ENCODE measurements around the gene PLEKHN1.
A peak's percentile ranks its signal among the peaks of the same experiment; 100 is the strongest.

PLEKHN1 gene

GRCh38 chr1:966135-966703, at the start of gene PLEKHN1:
TSS of gene PLEKHN1 (plus strand) at chr1:966482. CDS start at chr1:966532, 50 bp downstream.
- DNase-seq (ENCODE audit: low read depth in 2 of 2): peak in 1 of 2 donors; percentile 34

- no peak for DNase-seq (ENCODE audit: low read depth in 2 of 2)
These were observed 49.2 kb upstream of the PLEKHN1 start for GRCh38 chr1:917076-917459.

GRCh38 chr1:917466-918091, 48.7 kb upstream of the PLEKHN1 start:
- no peak for DNase-seq (ENCODE audit: low read depth in 2 of 2)

- DNase-seq (ENCODE audit: low read depth in 2 of 2): no peak
These were observed 47.9 kb upstream of the PLEKHN1 start for GRCh38 chr1:918353-918752.

GRCh38 chr1:918843-919242, 47.4 kb upstream of the PLEKHN1 start:
- DNase-seq (ENCODE audit: low read depth in 2 of 2): no peak

GRCh38 chr1:919271-919872, 46.9 kb upstream of the PLEKHN1 start:
- no peak for DNase-seq (ENCODE audit: low read depth in 2 of 2)

- no peak for DNase-seq (ENCODE audit: low read depth in 2 of 2)
These were observed 46.3 kb upstream of the PLEKHN1 start for GRCh38 chr1:920010-920409.

GRCh38 chr1:920521-920920, 45.8 kb upstream of the PLEKHN1 start:
- DNase-seq (ENCODE audit: low read depth in 2 of 2): no peak

- DNase-seq (ENCODE audit: low read depth in 2 of 2): no peak
These were observed 45.1 kb upstream of the PLEKHN1 start for GRCh38 chr1:921011-921837.

GRCh38 chr1:923131-923990, 42.9 kb upstream of the PLEKHN1 start, which contains the start of gene SAMD11:
TSS of gene SAMD11 (plus strand) at chr1:923923. CDS start at chr1:924432, 509 bp downstream.
- DNase-seq (ENCODE audit: low read depth in 2 of 2): peak in 1 of 2 donors; percentile 45

GRCh38 chr1:923991-924655, 42.2 kb upstream of the PLEKHN1 start:
- no peak for DNase-seq (ENCODE audit: low read depth in 2 of 2)

GRCh38 chr1:924656-925560, 41.4 kb upstream of the PLEKHN1 start:
- no peak for DNase-seq (ENCODE audit: low read depth in 2 of 2)

- no peak for DNase-seq (ENCODE audit: low read depth in 2 of 2)
These were observed 40.5 kb upstream of the PLEKHN1 start for GRCh38 chr1:925561-926421.

- DNase-seq (ENCODE audit: low read depth in 2 of 2): no peak
These were observed 39.0 kb upstream of the PLEKHN1 start for GRCh38 chr1:927234-927633.

GRCh38 chr1:927748-928147, 38.5 kb upstream of the PLEKHN1 start:
- DNase-seq (ENCODE audit: low read depth in 2 of 2): no peak

- no peak for DNase-seq (ENCODE audit: low read depth in 2 of 2)
These were observed 37.2 kb upstream of the PLEKHN1 start for GRCh38 chr1:928825-929661.

- no peak for DNase-seq (ENCODE audit: low read depth in 2 of 2)
These were observed 36.3 kb upstream of the PLEKHN1 start for GRCh38 chr1:929712-930632.
